MM.1S (cell line): ENCODE data around the gene HAGHL.

Experiments
- CTCF ChIP-seq: fragments of 300-600 bp; sonication (generic); IDR thresholded peaks from 2 replicates; pipeline ENCODE4 v1.5.1; 2016; ENCODE audit warnings: antibody characterized with exemption, low read length, mixed read lengths
- EZH2 ChIP-seq: fragments of 300-600 bp; sonication (generic); optimal IDR thresholded peaks from 2 replicates; pipeline ENCODE3; 2017; ENCODE audit warnings: low read depth, mild to moderate bottlenecking, antibody characterized with exemption, low read length, mixed read lengths

- TF ChIP-seq CTCF (no peak), EZH2 (no peak)
Measured at GRCh38 chr16:722835-723633, 3.9 kb upstream of the HAGHL start.
